NCI-H345 (cell line): Measurements from ENCODE around the gene SP140.
"Not testable (repeated sequence)": the region's sequence is repeated elsewhere in the genome, so short reads cannot be mapped to it uniquely, and the experiment has no call there.

Experiments
- DNase-seq: peaks from one replicate; lab custom pipeline; 2025; lab: John Stamatoyannopoulos, UW

SP140 gene

DNA sequence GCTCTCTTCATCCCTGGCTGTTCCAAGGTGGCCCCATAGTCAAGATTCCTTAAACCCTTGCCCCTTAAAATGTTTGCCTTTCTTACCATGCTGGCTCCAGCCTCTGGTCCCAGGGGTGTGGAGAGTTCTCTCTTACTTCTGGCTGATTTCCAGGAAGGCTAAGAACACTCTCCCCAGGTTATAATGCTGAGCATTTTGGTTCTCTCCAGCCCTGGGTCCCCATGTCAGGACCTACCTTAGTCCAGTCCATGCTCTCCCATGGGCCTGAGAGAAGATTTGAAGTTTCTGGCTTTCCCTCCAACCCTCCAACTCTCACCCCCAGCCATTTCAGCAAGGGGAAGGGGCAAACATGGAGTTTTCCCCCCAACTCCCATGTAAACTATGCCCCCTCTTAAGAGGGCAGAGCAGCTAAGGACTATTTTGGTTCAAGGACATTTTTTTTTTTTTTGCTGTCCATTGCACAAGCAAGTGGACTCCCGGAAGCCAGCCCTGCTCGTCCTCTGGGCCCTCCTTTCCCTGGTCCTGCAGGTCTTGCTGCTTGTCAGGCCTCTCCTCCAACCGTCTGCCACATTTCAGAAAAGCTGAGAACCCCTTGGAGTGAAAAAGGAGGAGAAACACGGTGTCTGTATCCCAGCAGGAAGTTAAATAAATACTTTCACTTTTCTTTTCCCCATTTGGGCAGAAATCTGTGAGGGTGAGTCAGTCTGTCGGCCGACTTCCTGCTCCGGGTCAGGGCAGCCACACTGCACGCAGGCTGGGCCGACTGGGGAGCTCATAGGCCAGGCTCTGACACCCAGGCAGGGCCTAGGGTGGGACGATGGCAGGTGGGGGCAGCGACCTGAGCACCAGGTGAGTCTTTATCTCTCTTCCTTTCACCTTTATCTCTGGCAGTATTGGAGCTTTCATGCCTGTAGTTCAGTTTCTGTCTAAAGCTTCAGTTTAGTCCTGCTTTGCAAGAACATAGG, 101.2 kb downstream of the SP140 start, which contains the start of gene SP140L:
TSS of gene SP140L (plus strand) at position 741 of the 965 bp plus-strand sequence. CDS start at position 818, 77 bp downstream.
- no peak for DNase-seq

DNA sequence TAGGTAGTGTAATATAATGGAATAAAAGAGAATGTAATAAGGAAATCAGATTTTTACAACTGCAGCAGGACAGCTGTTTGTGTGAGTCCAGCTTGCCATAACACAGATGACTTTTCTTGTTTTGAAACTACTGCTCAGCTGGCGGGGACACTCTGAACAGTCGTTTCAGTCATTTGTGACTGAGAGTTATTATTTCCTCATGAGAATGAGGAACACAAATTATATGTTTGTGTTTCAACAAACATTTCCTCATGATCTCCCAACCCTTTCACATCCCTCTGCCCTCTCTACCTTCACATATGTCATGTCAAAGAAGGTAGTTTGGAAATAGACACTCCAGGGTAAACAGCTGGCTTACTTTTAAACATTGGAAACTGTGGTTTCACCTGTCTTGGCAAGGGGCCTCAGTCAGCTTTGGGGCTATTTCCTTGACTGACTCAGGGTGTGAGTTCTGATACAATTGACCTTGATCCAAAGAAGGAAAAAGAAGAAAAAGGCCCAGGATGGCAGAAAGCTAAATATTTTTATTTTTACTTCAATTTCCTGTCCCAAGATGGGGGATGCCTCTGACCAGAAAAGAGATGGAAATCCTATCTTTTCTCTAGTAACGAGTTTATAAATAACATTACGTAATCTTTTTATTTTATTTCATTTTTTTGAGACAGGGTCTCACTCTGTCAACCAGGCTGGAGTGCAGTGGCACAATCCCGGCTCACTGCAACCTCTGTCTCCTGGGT, 102.0 kb downstream of the SP140 start:
- no peak for DNase-seq

DNA sequence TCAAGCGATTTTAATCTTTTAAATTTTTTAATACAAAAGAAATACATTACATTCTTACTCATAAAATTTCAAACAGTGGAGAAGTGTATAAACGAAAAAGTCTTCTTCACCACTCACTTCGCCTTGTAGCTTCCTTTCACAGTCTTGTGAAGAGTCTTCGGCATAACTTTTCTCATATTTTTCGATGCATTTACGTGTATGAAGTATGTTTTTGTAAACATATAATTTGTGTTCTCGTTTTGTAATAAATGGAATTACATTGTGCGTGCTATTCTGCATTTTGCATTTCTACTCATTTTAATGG, 102.6 kb downstream of the SP140 start:
- DNase-seq = no peak

DNA sequence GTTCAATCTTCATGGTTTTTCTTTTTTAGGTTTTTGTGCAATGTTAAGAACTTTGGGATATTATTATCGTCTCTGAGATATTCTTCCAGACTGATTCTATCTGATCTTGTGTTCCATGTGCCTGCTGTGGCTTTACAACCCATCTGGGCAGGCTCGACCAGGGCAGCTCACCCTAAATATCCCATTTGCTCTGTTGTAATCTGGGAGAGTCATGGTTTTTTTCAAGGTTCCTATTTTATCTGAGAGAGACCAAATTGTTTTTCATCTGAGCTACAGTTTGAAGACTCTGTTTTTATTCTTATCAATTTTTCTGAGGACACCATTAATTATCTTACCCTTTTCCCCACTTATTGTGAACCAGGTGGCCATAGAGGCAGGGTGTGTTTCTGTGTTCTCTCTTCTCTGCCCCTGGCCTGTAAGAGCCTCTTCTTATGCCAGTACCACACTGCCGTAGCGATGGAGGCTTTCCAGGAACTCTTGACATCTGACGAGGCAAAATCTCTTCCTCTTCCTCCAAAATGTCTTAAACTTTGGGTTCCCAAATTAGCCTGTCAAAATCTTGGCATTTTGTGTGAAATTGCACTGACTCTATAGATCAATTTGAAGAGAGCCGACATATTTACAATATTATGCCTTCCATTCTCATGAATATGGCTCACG, 104.5 kb downstream of the SP140 start:
- no peak for DNase-seq

DNA sequence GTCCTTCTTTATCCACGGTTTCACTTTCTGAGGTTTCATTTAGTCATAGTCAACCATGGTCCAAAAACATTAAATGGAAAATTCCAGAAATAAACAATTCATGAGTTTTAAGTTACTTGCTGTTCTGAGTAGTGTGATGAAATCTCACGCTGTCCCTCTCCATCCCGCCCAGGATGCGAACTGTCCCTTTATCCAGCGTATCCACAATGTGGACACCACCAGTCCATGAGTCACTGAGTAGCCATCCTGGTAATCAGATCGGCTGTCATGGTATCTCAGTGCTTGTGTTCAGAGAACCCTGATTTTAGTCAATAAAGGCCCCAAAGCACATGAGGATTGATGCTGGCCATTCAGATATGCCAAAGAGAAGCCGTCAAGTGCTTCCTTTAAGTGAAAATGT, 105.2 kb downstream of the SP140 start:
- DNase-seq = no peak

DNA sequence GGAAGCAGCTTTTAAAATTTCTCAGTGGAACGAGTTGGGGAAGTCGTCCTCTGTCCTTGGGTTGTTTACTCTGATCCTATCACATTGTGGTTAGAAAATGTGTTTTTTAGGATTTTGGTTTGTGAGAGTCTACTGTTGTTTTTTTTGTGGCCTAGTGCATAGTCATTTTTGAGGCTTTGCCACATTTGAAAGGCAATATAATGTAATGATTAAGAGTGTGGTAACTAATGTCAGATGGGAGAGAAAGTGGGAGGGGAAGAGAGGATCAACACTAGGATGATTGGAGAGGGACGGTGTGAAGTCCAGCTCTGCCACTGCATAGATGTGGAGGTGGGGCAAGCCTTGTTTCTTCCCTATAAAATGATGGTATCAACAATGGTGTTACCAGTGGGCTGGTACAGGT, 109.9 kb downstream of the SP140 start:
- DNase-seq = no peak

DNA sequence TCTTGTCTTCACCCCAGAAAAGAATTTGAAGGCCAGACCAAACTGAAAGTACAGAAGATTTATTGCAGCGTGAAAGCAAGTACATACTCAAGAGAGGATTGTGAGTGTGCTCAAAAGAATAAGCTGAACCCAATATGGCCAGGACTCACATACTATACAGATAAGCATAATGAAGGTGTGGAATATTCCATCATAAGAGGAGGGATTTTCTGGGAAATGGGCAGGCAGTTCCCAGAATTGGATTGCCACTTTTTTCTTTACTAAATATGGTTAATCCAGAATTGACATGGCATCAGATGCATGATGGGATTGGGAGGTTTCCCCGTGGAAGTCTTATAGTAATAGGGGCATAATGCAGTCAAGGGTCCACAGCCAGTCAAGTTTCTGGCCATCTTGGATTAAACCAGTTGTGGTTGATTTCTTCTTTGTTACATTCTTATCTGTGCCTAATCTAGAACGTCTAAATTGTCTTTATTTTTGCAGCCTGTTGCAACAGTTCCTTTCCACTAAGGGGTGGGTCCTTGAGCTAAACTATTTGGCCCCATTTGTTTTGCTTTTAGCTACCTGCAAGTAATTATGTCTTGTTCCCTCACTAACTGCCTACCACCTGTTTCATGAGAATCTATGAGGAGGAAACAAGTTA, 110.4 kb downstream of the SP140 start:
- DNase-seq = no peak

DNA sequence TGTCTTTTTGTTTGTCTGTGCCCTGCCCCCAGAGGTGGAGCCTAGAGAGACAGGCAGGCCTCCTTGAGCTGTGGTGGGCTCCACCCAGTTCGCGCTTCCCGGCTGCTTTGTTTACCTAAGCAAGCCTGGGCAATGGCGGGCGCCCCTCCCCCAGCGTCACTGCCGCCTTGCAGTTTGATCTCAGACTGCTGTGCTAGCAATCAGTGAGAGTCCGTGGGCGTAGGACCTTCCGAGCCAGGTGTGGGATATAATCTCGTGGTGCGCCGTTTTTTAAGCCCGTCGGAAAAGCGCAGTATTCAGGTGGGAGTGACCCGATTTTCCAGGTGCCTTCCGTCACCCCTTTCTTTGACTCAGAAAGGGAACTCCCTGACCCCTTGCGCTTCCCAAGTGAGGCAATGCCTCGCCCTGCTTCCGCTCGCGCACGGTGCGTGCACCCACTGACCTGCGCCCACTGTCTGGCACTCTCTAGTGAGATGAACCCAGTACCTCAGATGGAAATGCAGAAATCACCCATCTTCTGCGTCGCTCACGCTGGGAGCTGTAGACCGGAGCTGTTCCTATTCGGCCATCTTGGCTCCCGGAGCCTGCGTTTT, 116.5 kb downstream of the SP140 start:
- not testable (repeated sequence) for DNase-seq

DNA sequence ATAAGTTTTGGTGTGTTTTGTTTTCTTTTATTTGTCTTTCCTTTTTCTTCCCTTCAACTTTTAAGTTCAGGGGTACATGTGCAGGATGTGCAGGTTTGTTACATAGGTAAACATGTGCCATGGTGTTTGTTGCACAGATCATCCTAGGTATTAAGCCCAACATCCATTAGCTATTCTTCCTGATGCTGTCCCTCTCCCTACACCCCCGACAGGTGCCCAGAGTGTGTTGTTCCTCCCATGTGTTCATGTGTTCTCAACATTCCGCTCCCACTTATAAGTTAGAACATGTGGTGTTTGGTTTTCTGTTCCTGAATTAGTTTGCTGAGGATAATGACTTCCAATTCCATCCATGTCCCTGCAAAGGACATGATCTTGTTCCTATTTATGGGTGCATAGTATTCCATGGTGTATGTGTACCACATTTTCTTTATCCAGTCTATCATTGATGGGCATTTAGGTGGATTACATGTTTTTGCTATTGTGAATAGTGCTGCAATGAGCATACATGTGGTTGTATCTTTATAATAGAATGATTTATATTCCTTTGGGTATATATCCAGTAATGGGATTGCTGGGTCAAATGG, 117.6 kb downstream of the SP140 start:
- not testable (repeated sequence) for DNase-seq

DNA sequence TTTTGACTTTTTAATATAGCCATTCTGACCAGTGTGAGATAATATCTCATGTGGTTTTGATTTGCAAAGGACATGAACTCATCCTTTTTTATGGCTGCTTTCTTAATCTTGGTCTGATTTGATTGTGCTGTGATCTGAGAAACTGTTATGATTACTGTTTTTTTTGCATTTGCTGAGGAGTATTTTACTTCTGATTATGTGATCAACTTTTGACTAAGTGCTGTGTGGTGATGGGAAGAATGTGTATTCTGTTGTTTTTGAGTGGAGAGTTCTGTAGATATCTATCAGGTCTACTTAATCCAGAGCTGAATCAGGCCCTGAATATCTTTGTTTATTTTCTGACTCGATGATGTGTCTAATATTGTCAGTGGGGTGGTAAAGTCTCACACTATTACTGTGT, 118.2 kb downstream of the SP140 start:
- DNase-seq = no peak

DNA sequence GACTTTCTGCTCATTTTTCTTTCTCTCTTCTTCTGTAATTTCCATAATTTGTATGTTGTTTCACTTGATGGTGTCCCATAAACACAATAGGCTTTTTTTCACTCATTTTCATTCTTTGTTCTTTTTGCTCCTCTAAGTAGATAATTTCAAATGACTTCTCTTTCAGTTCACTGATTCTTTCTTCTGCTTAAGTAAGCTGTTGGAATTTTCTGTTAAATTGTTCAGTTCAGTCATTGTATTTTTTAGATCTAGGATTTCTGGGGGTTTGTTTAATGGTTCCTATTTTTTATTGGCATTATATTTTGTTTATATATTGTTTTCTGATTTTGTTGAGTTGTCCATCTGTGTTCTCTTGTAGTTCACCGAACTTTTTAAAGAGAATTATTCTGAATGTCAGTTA, 120.9 kb downstream of the SP140 start:
- DNase-seq = no peak

DNA sequence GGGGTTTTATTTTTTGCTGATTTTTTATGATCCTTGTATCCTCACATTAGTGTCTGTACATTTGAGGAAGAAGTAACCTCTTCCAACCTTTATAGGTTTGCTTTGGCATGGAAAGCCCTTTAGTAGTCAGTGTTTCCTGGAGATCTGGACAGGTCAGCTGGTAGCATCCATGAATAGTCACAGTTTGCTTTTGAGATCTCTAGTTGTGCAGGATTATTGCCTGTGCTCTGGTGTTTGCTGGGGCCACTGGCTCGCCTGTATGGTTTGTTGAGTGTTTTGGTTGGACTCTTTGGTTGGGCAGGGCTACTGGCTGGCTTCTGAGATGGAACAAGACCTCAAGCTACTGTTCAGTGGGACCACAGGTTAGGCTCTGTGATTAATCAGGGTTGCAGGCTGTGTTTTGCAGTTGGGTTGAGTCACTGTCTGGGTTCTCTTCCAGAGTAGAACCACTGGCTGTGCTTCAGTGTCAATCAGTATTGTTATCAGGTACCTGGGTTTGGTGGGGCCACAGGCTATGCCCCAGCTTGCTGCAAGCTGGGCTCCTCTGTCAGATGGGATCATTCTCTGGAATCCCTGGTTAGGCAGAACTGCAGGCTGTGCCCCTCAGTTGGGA, 121.5 kb downstream of the SP140 start:
- DNase-seq = no peak

DNA sequence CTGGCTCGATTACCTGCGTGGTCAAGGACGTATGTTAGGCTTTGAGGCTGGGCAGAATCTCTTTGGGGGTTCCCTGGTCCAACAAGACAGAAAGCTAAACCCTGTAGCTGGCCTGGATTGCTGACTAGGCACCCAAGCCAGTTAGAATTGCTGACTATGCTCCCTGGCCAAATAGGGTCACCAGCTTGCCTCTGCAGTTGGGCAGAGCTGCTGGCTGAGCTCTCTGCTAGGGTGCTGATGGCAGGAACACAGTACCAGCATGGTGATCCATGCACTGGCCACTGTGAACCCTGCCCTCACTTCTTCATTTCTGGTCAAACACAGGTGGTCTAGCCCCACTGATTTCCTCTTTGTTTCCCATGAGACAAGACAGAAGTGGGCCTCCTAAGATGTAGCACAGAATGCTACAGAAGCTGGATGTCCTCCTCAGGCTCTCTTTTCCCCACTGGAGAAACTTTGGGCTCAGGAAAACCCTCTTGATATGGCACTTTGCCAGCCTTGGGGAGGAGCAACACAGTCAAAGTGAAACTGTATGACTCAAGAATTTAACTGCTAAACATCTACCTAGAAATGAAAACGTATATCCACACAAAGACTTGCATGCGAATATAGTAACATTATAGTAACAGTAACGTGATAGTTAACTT, 122.2 kb downstream of the SP140 start:
- no peak for DNase-seq

DNA sequence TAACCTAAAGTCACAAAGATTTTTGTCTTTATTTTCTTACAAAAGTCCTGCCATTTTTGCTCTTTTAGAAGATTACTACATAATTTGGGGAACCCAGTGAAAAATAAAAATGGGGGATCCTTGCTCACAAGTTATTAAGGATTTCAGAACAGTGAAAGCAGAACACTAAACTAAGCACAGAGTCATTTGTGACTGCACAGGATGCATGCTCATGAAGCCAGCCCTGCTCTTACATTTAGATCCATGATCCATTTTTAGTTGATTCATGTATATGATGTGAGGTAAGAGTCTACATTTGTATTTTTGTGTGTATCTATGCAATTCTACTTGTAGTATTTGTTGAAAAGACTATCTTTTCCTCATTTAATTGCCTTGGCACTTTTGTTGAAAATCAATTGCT, 123.3 kb downstream of the SP140 start:
- DNase-seq = no peak

DNA sequence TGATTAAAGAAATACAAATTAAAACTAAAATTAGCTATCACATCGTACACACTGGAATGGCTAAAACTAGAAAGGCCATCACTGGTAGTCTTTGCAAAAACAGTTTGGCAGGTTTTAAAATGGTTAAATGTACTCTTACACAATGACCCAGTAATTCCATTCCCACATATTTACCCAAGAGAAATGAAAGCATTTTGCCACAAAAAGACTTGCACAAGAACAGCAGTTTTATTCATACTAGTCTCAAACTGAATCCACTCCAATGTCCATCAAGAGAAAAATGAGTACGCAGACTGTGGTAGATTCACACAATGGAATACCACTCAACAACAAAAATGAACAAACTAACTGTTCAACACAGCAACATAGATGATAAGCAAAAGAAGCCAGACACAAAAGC, 130.5 kb downstream of the SP140 start:
- DNase-seq = no peak

DNA sequence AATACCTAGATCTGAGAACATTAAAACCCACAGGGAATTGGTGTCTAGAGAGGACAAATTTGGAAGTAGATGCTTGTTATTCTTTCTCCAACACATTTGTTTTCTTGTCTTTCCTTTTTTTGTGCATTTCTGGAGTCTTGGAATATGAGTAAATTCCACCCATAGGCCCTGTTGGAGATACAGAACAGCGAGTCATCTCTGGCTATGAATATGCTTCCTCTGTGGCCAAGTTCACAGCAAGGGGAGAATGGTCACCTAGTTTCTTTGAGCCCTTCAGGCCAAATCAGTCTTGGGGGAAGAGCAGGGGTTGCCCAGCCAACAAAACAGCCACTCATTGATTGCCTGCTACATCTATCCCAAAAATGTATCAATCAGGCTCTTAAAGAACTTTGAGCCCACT, 132.8 kb downstream of the SP140 start:
- no peak for DNase-seq

DNA sequence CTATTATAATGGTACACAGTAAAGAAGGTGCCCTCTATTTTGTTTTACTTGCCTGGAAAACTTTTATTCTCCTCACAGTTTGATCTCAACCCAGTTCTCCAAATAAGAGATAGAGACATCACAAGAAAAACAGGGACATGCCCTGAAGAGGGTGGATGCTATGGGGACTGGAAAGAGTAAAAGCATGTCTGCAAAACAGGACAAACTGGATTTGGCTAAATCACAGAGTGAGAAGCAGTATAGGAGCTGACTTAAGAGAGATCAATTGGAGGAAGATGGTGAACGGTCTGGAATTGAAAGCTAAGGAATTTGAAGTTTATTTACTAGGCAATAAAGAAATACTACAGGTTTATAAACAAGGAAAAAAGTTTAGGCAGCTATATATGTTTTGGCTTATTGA, 134.5 kb downstream of the SP140 start:
- DNase-seq = no peak

DNA sequence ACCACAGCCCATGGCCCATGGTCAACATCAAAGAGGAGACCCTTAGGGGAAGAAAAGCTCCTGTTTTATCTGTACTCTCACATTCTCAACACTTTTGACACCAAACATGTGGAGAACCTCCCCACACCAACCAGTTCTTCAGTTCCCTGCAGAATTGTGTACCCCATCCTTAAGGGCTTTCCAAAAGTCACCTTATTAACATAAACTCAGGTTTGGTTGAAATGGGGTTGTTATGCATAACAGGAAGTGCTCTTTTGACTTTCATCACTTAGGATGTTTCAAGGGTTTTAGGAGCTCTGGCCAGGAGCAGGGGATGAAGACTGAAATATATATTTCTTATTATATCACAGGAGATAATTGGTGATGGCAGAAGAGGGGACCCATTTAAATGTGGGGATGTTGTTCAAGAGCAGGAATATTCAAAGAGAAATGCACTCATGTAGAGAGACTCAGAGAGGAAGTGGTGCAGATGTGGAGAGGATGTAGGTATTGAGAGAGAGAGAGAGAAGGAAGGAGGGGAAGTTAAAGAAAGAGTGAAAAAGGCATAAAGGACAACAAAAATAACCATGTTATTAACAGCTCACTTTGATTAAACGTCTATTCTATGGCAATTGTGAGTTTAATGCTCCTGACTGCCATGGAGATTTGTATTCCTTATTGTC, 136.6 kb downstream of the SP140 start:
- DNase-seq = no peak
